GOT3 (cell line): Measurements from ENCODE around the gene NDST4.

Experiments used
- DNase-seq: peaks from one replicate; lab custom pipeline; 2025; ENCODE audit warnings: mixed read lengths; lab: John Stamatoyannopoulos, UW

Gene NDST4

DNA sequence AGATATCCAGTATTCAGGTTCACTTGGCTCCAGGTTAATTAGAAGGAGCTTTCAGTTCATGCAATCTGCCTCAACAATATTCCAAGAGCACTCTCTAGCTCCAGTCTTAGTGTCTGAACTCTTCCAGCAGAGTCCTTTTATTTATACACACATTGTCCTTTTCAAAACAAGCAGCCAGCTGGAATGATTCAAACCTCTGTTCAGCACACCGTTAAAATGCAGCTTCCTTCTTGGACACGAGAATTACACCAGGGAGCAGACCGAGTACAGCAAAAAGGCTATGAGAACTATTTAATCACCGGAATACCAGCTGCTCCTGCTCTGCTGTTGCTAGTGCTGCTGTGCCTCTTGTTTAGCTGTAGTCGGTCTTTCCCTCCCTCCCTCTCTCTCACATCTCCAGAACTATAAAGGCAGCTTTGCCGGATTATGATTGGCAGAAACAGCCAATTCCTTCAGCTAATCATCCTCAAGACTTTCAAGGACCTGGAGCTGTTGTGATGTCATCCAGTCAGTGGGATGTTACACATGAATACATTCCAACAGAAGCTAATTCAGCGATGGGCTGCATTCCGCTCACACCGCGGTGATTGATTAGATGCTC is at the start of gene NDST4:
NDST4 (minus strand) TSS at position 115 of the 601 bp plus-strand sequence. CDS start 36,584 bp downstream, outside the sequence.
- no peak for DNase-seq

GRCh38 chr4:115159141-115159540 is 45.7 kb upstream of the NDST4 start:
- DNase-seq = no peak

DNA sequence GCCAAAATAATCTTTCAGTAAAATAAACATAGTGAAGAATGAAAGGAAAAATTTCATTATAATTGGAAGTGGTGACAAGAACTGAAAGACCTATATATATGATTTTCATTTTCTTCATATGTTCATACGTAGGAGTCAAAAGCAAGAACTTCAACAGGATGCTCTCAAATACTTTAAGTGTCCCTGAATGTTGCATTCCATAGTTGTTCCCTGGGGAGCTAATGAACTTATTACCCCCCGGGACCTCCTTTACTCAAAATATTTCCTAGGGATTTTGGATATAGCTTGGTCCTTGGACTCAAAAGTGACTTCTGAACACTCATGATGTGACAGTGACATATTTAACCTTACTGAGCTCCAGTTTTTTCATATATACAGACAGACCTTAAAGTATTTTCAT is 44.9 kb upstream of the NDST4 start:
- no peak for DNase-seq

- no peak for DNase-seq
Measured at GRCh38 chr4:115154826-115155225, 41.4 kb upstream of the NDST4 start.

- no peak for DNase-seq
Measured at GRCh38 chr4:115152965-115153364, 39.5 kb upstream of the NDST4 start.

GRCh38 chr4:115152081-115152480 is 38.7 kb upstream of the NDST4 start:
- no peak for DNase-seq

DNA sequence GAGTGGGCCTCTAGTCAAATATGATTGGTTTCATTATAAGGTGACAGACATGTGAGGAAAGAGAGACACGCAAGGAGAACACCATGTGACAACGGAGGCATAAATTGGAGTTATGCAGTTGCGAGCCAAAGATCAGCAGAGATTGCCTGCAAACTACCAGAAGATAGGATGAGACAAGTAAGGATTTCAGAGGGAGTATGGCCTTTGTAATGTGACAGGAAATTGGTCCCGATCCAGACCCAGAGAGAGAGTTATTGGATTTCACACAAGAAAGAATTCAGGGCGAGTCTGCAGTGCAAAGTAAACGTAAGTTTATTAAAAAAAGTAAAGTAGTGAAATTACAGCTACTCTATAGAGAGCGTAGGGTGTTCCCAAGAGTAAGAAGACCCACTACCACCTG is 35.7 kb upstream of the NDST4 start:
- no peak for DNase-seq

- DNase-seq = no peak
Measured at GRCh38 chr4:115145393-115146160, 32.2 kb upstream of the NDST4 start.

DNA sequence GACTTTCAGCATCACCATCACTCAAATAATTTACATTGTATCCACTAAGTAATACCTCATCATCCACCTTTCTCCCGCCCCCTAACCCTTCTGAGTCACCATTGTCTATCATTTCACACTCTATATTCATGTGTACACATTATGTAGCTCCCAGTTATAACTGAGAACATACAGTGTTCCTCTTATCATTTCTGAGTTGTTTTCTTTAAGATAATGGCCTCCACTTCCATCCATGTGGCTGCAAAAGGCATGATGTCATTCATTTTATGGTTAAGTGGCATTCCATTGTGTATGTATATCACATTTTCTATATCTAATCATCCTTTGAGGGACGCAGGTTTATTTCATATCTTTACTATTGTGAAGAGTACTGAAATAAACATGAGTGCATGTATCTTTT is 14.6 kb upstream of the NDST4 start:
- DNase-seq = no peak

DNA sequence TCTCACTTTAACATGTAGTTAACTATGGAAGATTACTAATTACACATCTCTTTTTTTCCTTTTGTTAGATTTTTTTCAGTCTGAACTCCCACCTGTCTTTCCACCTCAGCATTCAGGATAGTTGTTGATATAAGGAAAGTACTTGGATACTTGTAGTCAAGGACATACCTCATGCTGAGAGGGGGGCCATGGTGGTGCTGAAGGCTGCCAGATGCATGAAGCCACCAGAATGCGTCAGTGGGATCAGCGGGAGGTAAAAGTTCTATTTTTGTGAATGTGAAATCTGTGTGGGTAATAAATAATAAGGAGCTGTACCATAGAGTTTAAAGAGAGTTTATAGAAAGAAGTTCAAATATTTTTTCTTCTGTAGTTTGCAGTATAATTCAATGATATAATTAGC is 13.1 kb upstream of the NDST4 start:
- DNase-seq = no peak

- no peak for DNase-seq
Measured at GRCh38 chr4:115121351-115122043, 8.1 kb upstream of the NDST4 start.

DNA sequence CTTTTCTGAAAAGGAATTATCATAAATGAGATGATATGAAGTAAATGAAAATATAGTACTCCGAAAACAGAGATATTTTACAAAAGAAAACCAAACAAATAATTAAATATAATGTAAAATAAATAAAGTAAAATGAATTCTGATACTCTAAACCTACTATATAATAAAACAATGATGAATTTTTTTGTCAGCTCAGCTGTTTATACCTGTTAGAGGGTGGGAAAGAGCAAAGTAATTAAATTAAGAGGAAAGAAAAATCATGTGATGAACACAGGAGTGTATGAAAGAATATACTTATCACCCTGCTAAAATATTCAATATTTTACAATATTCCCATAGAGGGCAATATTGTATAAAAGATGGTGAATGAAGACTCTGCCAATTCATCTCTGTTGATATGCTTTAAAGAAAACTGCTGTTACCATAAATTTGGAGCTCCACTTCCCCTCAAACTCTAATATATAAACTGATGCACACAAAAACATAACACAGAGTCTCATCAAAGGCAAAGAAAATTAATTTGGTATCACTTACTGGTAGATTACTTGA is 6.5 kb upstream of the NDST4 start:
- DNase-seq = no peak

- DNase-seq = no peak
Measured at GRCh38 chr4:115117651-115118050, 4.2 kb upstream of the NDST4 start.

DNA sequence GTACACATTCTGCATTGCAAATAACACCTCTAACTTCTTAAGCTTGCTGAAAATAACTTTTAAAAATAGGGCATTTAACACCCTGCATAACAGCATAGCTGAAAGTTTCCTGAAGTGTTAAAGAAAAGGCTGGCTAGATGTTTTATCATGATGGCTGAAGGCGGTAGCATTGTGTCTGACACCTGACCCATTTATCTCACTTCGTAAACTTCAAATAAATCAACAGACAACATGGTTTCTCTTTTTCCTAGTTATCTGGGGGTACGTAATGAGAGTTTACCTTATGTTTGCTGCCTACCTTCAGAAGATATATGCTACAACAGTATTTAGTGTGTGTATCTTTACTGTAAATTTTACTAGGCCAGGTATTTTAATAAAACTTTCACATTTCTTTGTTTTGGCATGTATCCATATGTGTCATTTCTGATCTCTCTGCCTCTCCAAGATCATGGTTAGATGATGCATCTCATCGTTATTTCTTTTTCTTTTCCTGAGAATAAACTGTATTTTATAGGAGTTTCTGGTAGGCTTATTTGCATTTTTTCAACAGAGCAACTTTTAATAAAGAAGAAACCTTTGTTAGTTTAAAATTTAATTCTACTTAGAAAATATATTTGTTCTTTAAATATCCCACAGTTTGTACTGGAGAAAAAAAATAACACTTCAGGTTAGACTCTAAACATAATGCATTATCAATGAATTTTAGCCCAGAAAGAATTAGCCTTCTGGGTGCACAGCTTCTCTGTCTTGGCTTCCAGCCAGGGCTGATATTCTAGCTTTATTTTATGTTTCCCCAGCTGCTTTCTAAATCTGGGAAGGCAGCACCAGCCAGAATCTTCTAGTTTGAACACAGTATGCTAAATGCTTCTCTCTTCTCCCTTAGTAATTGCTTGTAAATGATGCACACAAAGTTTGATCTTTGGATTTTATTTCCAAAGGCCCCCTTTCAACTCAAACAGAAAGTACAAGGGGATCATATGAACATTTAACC is 2.9 kb downstream of the NDST4 start:
- no peak for DNase-seq

- DNase-seq = no peak
Measured at GRCh38 chr4:115108850-115109249, 4.6 kb downstream of the NDST4 start.

GRCh38 chr4:115107411-115107810 is 6.0 kb downstream of the NDST4 start:
- DNase-seq = no peak

DNA sequence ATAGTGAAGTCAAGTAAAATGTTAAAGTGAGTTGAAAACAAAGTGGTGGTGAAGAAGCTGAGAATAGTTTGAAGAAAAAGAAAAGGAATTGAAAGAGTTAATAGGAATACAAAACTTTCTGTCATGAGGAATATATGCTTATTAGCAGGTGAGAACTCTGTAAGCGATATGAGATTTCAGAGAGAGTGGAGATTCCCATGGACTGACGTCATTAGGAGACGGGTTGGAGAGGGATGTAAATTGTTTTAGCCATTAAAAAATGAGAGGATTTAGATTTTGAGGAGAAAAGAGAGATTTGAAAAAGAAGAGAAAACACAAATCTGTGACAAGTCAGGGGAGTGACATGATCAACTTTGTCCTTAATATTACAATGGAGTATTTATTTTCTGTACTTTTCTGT is 11.7 kb downstream of the NDST4 start:
- no peak for DNase-seq

DNA sequence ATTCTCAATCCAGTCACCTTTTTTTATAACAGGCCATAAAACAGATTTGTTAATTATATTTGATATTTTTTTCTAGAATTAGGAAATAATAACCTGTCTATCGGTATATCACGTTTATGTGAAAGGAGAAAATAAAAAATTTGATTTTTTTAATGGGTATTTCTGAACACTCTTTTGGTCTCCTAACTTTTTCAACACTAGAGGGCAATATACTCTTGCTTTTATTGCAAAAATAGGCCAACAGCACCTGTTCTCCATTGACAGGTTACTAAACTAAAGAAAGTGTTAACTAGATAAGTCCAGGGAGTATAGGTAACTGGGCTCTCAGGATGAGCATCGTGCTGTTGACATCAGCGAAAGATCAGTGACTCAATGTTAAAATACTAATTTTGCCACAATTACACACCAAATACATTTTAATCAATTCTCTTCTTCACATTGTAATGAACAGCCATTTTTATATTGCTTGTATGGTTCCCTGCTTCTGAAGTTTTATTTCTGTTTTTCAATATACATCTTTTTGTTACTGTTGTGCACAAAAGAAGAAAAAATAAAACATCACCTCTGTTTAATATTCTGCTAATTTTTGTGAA is 22.8 kb downstream of the NDST4 start:
- no peak for DNase-seq

- DNase-seq = no peak
Measured at GRCh38 chr4:115082633-115083032, 30.8 kb downstream of the NDST4 start.

GRCh38 chr4:115076691-115077090 is 36.7 kb downstream of the NDST4 start:
- DNase-seq = no peak

GRCh38 chr4:115058533-115058932 is 54.9 kb downstream of the NDST4 start:
- DNase-seq = no peak
